ENCODE measurements around the gene KLHDC8A. TPM values are rescaled to one million over a fixed set of nuclear protein-coding genes. Genes with fewer than 3 reads are reported as not detected.

KLHDC8A gene
- total and polyA plus RNA-seq, 12 donors = 5.1 to 74.9 (median 38.8) TPM

- H3K4me3 ChIP-seq = no peak overlapping the region
- H3K27ac ChIP-seq = peak overlapping the region in 2 of 5 donors; percentile 56
- TF ChIP-seq, protein P1, sequence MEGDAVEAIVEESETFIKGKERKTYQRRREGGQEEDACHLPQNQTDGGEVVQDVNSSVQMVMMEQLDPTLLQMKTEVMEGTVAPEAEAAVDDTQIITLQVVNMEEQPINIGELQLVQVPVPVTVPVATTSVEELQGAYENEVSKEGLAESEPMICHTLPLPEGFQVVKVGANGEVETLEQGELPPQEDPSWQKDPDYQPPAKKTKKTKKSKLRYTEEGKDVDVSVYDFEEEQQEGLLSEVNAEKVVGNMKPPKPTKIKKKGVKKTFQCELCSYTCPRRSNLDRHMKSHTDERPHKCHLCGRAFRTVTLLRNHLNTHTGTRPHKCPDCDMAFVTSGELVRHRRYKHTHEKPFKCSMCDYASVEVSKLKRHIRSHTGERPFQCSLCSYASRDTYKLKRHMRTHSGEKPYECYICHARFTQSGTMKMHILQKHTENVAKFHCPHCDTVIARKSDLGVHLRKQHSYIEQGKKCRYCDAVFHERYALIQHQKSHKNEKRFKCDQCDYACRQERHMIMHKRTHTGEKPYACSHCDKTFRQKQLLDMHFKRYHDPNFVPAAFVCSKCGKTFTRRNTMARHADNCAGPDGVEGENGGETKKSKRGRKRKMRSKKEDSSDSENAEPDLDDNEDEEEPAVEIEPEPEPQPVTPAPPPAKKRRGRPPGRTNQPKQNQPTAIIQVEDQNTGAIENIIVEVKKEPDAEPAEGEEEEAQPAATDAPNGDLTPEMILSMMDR (IDR thresholded peaks at IDR 0.05) = no peak
- peak in 1 of 7 donors; percentile 50 for DNase-seq
- peaks cover 6% of the 10 kb centered on the region for H3K27me3 ChIP-seq
- intact Hi-C loops (cut with DNase I) = no loop called here
- no peaks in the 10 kb centered on the region for H3K9me3 ChIP-seq (replicated peaks in 1 of 3)
- peaks cover 16 to 21% of the 10 kb centered on the region in 2 donors for H3K4me1 ChIP-seq (replicated peaks in 1 of 2)
- no peaks in the 10 kb centered on the region for H3K36me3 ChIP-seq (replicated peaks in 1 of 2)
- 63 to 100% (median 78%) methylated on average over 1 of the region's 1 CpG for WGBS, 4 donors
Observed at GRCh38 chr1:205340676-205341075, 16.0 kb downstream of the KLHDC8A start.

- WGBS, 4 donors = 94 to 96% (median 95%) methylated on average over 3 to 4 of the region's 4 CpGs
Observed at GRCh38 chr1:205339717-205340116, 17.0 kb downstream of the KLHDC8A start.

DNA sequence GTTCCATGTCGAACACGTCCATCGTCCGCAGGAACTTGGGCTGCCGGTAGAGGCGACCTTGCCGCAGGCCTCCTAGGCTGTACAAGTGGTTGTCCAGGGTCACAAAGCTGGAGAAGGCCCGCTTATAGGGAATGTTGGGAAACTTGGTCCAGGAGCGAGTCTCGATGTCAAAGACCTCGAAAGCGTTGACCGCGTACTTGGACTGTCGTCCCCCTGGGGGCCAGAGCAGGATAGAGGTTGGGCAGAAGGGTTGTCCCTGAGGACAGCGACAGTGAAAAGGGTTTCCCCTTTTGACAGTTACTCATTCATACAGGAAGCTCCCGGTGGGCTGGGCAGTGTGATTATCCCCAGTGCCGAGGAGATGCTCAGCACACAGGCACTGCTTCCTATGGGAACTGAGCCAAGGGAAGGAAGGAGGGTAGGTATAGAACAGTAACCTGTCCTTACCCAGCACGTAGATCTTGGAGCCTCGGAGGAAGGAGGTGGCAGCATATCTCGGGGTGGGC is 17.5 kb downstream of the KLHDC8A start:
- whole genome bisulfite sequencing, 4 donors = 78 to 83% (median 81%) methylated on average over 21 of the region's 21 CpGs
- DNase-seq = no peak
- H3K27ac ChIP-seq = no peak overlapping the region
- intact Hi-C loops (cut with DNase I) = loop anchor here (5.0 to 10.0 kb wide), 4 partner anchors 143 to 188 kb away; no protein-coding TSS in a partner anchor
- peaks cover 15 to 18% of the 10 kb centered on the region in 2 donors for H3K4me1 ChIP-seq (replicated peaks in 1 of 2)
- H3K4me3 ChIP-seq = no peak overlapping the region
- TF ChIP-seq POLR2A (IDR thresholded peaks at IDR 0.05) = no peak
- TF ChIP-seq, protein P1 (IDR thresholded peaks at IDR 0.05) = no peak
- H3K27me3 ChIP-seq = peaks cover 6% of the 10 kb centered on the region
- no peaks in the 10 kb centered on the region for H3K9me3 ChIP-seq (replicated peaks in 1 of 3)
- H3K36me3 ChIP-seq (replicated peaks in 1 of 2) = no peaks in the 10 kb centered on the region

More at GRCh38 chr1:205339717-205340116, 17.0 kb downstream of the KLHDC8A start:
- H3K4me1 ChIP-seq (replicated peaks in 1 of 2) = peaks cover 16 to 21% of the 10 kb centered on the region in 2 donors
- H3K9me3 ChIP-seq (replicated peaks in 1 of 3) = no peaks in the 10 kb centered on the region
- H3K36me3 ChIP-seq (replicated peaks in 1 of 2) = no peaks in the 10 kb centered on the region
- no peak overlapping the region for H3K4me3 ChIP-seq
- no peak overlapping the region for H3K27ac ChIP-seq
- H3K27me3 ChIP-seq = peaks cover 6% of the 10 kb centered on the region
- DNase-seq = no peak
- intact Hi-C loops (cut with DNase I) = loop anchor here (5.0 to 10.0 kb wide), 4 partner anchors 143 to 188 kb away; no protein-coding TSS in a partner anchor
- TF ChIP-seq POLR2A (IDR thresholded peaks at IDR 0.05) = no peak
- TF ChIP-seq, protein P1 (IDR thresholded peaks at IDR 0.05) = no peak

DNA sequence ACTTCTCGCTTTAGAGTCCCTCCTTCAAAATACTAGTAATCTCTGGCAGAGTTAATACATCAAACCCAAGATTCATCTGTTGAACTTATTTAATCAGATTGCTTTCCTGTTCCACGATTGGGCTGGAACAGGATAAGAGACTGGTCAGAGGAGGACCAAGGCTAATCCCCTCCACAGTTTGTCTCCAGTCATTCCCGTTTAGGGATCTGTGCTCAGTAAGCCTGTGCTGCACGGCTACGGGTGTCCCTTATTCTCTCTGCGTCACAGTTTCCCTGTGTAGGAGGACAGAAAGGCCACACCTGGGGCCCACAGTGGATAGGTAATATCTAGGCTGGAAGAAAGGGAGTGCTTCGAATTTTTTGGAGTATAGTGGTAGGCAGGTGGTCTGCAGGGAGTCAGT is 18.7 kb downstream of the KLHDC8A start:
- Histone ChIP-seq H3K4me1 (replicated peaks in 1 of 2) (peaks cover 5 to 6% of the 10 kb centered on the region in 2 donors), H3K36me3 (replicated peaks in 1 of 2) (no peaks in the 10 kb centered on the region), H3K9me3 (replicated peaks in 1 of 3) (no peaks in the 10 kb centered on the region), H3K27ac (no peak overlapping the region), H3K27me3 (no peaks in the 10 kb centered on the region), H3K4me3 (no peak overlapping the region)
- TF ChIP-seq POLR2A (IDR thresholded peaks at IDR 0.05) = no peak
- TF ChIP-seq, protein P1 (IDR thresholded peaks at IDR 0.05) = no peak
- intact Hi-C loops (cut with DNase I) = loop anchor here (5.0 to 10.0 kb wide), 4 partner anchors 144 to 189 kb away; no protein-coding TSS in a partner anchor
- no peak for DNase-seq
- WGBS, 4 donors = 72 to 86% (median 73%) methylated on average over 7 of the region's 7 CpGs
